Measurements from ENCODE around the gene QKI. TPM values are rescaled to one million over a fixed set of nuclear protein-coding genes. Genes with fewer than 3 reads are reported as not detected.
A peak's percentile ranks its signal among the peaks of the same experiment; 100 is the strongest.

Gene QKI
- total RNA-seq, 6 experiments from 2014 or later = 47.6 to 80.8 (median 76.3) TPM

- H3K27ac ChIP-seq = no peak overlapping the region
- H3K4me1 ChIP-seq = peaks cover 0 to 16% (median 4%) of the 10 kb centered on the region in 4 donors
- DNase-seq (no peak), ATAC-seq (no peak)
- 65% methylated on average over 4 of the region's 4 CpGs for WGBS (ENCODE audit: insufficient coverage, low coverage, low lambda C conversion rate, missing lambda C conversion rate)
- H3K9me3 ChIP-seq = no peaks in the 10 kb centered on the region
- no peak for TF ChIP-seq POLR2A (IDR thresholded peaks at IDR 0.05)
- TF ChIP-seq CTCF (IDR thresholded peaks at IDR 0.05) = no peak
- intact Hi-C loops (cut with DNase I) = no loop called here
- no peak overlapping the region for H3K4me3 ChIP-seq
- no peaks in the 10 kb centered on the region for H3K27me3 ChIP-seq
- H3K36me3 ChIP-seq = peaks cover 0 to 3% (median 0%) of the 10 kb centered on the region in 4 donors
These were observed 161.6 kb downstream of the QKI start for GRCh38 chr6:163576114-163576513.

- Histone ChIP-seq H3K36me3 (no peaks in the 10 kb centered on the region), H3K27me3 (no peaks in the 10 kb centered on the region), H3K9me3 (no peaks in the 10 kb centered on the region), H3K4me1 (peaks cover 0 to 16% (median 4%) of the 10 kb centered on the region in 4 donors), H3K27ac (no peak overlapping the region), H3K4me3 (no peak overlapping the region)
- TF ChIP-seq CTCF (IDR thresholded peaks at IDR 0.05) = no peak
- TF ChIP-seq POLR2A (IDR thresholded peaks at IDR 0.05) = no peak
- ATAC-seq (no peak), DNase-seq (no peak)
- intact Hi-C loops (cut with DNase I) = no loop called here
- 68% methylated on average over 3 of the region's 3 CpGs for WGBS (ENCODE audit: insufficient coverage, low coverage, low lambda C conversion rate, missing lambda C conversion rate)
These were observed 162.9 kb downstream of the QKI start for GRCh38 chr6:163577404-163577803.

GRCh38 chr6:163579111-163579879 lies 164.8 kb downstream of the QKI start:
- no peaks in the 10 kb centered on the region for H3K9me3 ChIP-seq
- no peak overlapping the region for H3K4me3 ChIP-seq
- peaks cover 0 to 16% (median 4%) of the 10 kb centered on the region in 4 donors for H3K4me1 ChIP-seq
- ATAC-seq = peak; percentile 12 to 50 (median 35)
- DNase-seq = no peak
- intact Hi-C loops (cut with DNase I) = no loop called here
- no peak overlapping the region for H3K27ac ChIP-seq
- H3K27me3 ChIP-seq = no peaks in the 10 kb centered on the region
- WGBS (ENCODE audit: insufficient coverage, low coverage, low lambda C conversion rate, missing lambda C conversion rate) = 61% methylated on average over 13 of the region's 13 CpGs
- no peaks in the 10 kb centered on the region for H3K36me3 ChIP-seq
- TF ChIP-seq POLR2A (IDR thresholded peaks at IDR 0.05) = no peak
- TF ChIP-seq CTCF (IDR thresholded peaks at IDR 0.05) = no peak

- ATAC-seq = peak; percentile 77 to 87 (median 82)
- no peaks in the 10 kb centered on the region for H3K9me3 ChIP-seq
- no peak for DNase-seq
These were observed 165.4 kb downstream of the QKI start for GRCh38 chr6:163579880-163580295.

More at GRCh38 chr6:163579880-163580295, 165.4 kb downstream of the QKI start:
- Histone ChIP-seq H3K36me3 (no peaks in the 10 kb centered on the region), H3K27me3 (no peaks in the 10 kb centered on the region), H3K27ac (no peak overlapping the region), H3K4me1 (peaks cover 0 to 16% (median 4%) of the 10 kb centered on the region in 4 donors), H3K4me3 (no peak overlapping the region)
- intact Hi-C loops (cut with DNase I) = no loop called here
- WGBS (ENCODE audit: insufficient coverage, low coverage, low lambda C conversion rate, missing lambda C conversion rate) = 14% methylated on average over 4 of the region's 4 CpGs
- TF ChIP-seq POLR2A (IDR thresholded peaks at IDR 0.05) (no peak), CTCF (IDR thresholded peaks at IDR 0.05) (peak; percentile 16 to 51 (median 36))

All from right lobe of liver (tissue), 6 donors.